Ovary (tissue), 9 donors: ENCODE data around the gene LRP2. TPM values are rescaled to one million over a fixed set of nuclear protein-coding genes. Genes with fewer than 3 reads are reported as not detected.

Experiments
- DNase-seq, 5 donors: peaks; one replicate each; pipeline ENCODE4 v3.0.0-alpha.2; 2019 to 2020
- H3K27ac ChIP-seq, 2 donors: fragments of 200-600 bp; one replicate each; pipeline versions ENCODE4 v1.5.1 to v1.8.0; 2019 to 2022
- H3K27me3 ChIP-seq: fragments of 200-600 bp; one replicate; pipeline ENCODE4 v1.8.0; 2022
- H3K36me3 ChIP-seq: fragments of 200-600 bp; sonication (generic); one replicate; pipeline ENCODE4 v1.5.1; 2019
- H3K4me1 ChIP-seq: one replicate; pipeline ENCODE4 v1.8.1; 2013; ENCODE audit warnings: mild to moderate bottlenecking, moderate library complexity; ENCODE audit not compliant: insufficient read depth
- H3K4me3 ChIP-seq: fragments of 200-600 bp; sonication (generic); one replicate; pipeline ENCODE4 v1.5.1; 2017
- H3K9me3 ChIP-seq, 2 donors: fragments of 200-600 bp in 1 of 2; sonication (generic) in 1 of 2; one replicate each; pipeline versions ENCODE4 v1.5.1 to v1.8.1; 2013 to 2019; ENCODE audit warnings: mild to moderate bottlenecking in 1 of 2, moderate library complexity in 1 of 2
- EP300 ChIP-seq: sonication (generic); formaldehyde crosslinking; IDR thresholded peaks from one replicate; pipeline ENCODE4 v1.6.1; 2017; ENCODE audit warnings: antibody characterized with exemption
- POLR2A ChIP-seq: fragments of 450-650 bp; IDR thresholded peaks from one replicate; pipeline ENCODE4 v1.6.1; 2017; ENCODE audit warnings: antibody characterized with exemption, mild to moderate bottlenecking, moderate library complexity
- WGBS, 3 donors: extraction: QIAGEN DNeasy Blood & Tissue Kit in 1 of 3; methylation state at CpG; one replicate each; pipeline versions ENCODE4 v1.1.5 to v1.1.7; 2013 to 2017; 5-methylcytosine and 5-hydroxymethylcytosine counted together
- intact Hi-C, 4 donors: fragments of 100-400 bp; cut with DNase I; formaldehyde crosslinking; loops; one replicate each; pipeline versions ENCODE4 v1.11.0 to v1.15.1; 2022 to 2023
- polyA plus RNA-seq, 2 donors: library from polyadenylated mRNA; stranded (reverse); fragments of 200-250 nt in 1 of 2; fragments of 350-450 nt in 1 of 2; fragmentation: Illumina TruSeq in 1 of 2; extraction: RNeasy Lipid Tissue Mini Kit (QIAGEN cat#74804) in 1 of 2; gene quantifications; one replicate each; pipeline ENCODE4 v1.2.3, GENCODE V29; 2013 to 2014
- total RNA-seq, 7 donors: library from RNA; depleted of rRNA in 2 of 7; stranded (reverse); fragments of >200 nt in 2 of 7; fragmentation: NEBNext Ultra II Directional in 3 of 7; extraction: Animal tissue kit (Norgen Biotek cat#: 25700) in 3 of 7; gene quantifications; one replicate each; pipeline versions ENCODE4 v1.1.0 to v1.2.4, GENCODE V29; 2016 to 2023
- TF ChIP-seq, protein P1 (sequence below), 3 donors: fragments of 450-650 bp in 2 of 3; fragments of 200-600 bp in 1 of 3; IDR thresholded peaks; one replicate each; pipeline versions ENCODE4 v1.5.1 to v1.8.0; 2016 to 2022; ENCODE audit warnings: antibody characterized with exemption in 3 of 3, mild to moderate bottlenecking in 1 of 3
- donor health status: DM: no; HTN: no; CAD: no; lungs with moderate emphysema.
- donor health status: DM: no; HTN: no; CAD: no.
- donor health status: Bipolar disorder and iron deficiency.
- donor health status: DM: yes; HTN: yes; CAD: no.
- donor health status: DM: no; HTN: no; CAD: no.
- donor health status: DM: yes; HTN: yes; CAD: no.

The LRP2 gene
- total and polyA plus RNA-seq, 9 donors, result 0.01 to 13.4 (median 0.24) TPM

DNA sequence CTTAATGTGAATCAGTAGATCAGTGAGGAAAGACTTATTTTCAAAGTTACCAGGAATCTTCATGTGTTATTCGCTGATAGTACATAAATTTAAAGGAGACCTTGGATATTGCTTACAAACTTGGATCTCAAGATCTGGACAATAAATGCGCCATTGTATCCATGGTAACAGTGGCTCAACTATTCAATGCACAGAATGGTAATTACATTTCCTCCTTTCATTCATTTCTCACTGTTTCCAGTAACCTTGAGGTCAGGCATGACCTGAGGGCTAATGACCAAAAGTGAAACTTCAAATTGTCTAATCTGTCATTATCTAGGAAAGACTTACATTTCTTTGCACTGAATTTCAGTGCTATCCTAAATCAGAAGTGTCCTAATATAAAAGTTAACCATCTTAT lies 8.1 kb downstream of the LRP2 start:
- Histone ChIP-seq H3K27me3 (no peaks in the 10 kb centered on the region), H3K4me3 (no peak overlapping the region), H3K4me1 (no peaks in the 10 kb centered on the region), H3K27ac (no peak overlapping the region), H3K9me3 (no peaks in the 10 kb centered on the region), H3K36me3 (no peaks in the 10 kb centered on the region)
- TF ChIP-seq POLR2A, result no peak
- TF ChIP-seq EP300, result no peak
- TF ChIP-seq, protein P1, sequence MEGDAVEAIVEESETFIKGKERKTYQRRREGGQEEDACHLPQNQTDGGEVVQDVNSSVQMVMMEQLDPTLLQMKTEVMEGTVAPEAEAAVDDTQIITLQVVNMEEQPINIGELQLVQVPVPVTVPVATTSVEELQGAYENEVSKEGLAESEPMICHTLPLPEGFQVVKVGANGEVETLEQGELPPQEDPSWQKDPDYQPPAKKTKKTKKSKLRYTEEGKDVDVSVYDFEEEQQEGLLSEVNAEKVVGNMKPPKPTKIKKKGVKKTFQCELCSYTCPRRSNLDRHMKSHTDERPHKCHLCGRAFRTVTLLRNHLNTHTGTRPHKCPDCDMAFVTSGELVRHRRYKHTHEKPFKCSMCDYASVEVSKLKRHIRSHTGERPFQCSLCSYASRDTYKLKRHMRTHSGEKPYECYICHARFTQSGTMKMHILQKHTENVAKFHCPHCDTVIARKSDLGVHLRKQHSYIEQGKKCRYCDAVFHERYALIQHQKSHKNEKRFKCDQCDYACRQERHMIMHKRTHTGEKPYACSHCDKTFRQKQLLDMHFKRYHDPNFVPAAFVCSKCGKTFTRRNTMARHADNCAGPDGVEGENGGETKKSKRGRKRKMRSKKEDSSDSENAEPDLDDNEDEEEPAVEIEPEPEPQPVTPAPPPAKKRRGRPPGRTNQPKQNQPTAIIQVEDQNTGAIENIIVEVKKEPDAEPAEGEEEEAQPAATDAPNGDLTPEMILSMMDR (IDR thresholded peaks at IDR 0.05), result no peak
- 77 to 88% (median 85%) methylated on average over 2 of the region's 2 CpGs for WGBS, 3 donors
- intact Hi-C loops, result no loop called here
- DNase-seq, result no peak

DNA sequence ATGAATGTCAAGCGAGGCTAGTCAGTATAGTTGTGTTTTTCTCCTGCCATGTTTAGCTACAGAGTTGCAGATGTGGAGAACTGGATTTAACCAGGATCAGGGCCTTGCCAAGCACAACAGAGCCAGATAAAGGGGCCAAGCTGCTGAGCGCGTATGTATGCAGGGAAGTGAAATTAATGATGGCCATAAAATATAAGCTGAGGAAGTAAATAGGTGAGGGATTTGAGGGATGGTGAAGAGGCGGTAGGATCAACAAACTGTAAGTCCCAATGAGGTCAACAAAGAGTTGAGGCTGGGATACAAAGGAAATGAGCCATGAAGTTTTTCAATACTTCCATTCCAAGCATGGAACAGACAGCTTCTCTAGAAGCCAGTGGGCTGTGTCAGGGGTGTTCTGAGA lies 10.6 kb downstream of the LRP2 start:
- no peak overlapping the region for H3K4me3 ChIP-seq
- H3K27ac ChIP-seq, result no peak overlapping the region
- no peaks in the 10 kb centered on the region for H3K4me1 ChIP-seq
- H3K36me3 ChIP-seq, result no peaks in the 10 kb centered on the region
- no peak for DNase-seq
- intact Hi-C loops, result no loop called here
- TF ChIP-seq, protein P1 (IDR thresholded peaks at IDR 0.05), result no peak
- no peak for TF ChIP-seq POLR2A
- no peaks in the 10 kb centered on the region for H3K9me3 ChIP-seq
- no peaks in the 10 kb centered on the region for H3K27me3 ChIP-seq
- WGBS, 3 donors, result 82 to 85% (median 84%) methylated on average over 4 of the region's 4 CpGs

DNA sequence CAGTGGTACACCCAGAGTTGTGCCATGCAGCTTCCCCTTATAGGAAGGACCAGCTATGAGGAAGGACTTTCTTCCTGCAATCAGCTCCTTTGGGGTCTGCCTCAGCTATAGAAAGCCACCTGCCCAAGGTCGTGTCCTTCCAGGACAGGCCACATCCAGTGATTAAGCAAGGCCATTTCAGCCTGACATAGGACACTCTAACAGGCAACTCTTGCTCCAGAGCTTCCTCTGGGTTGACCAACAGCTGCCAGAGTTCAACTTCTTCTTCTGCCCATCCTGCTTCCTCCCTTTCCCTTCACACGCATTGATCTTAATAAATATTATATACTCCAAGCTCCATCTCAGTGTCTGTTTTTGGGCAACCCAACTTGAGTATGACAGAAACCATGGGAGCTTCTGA lies 12.8 kb downstream of the LRP2 start:
- Histone ChIP-seq H3K9me3 (no peaks in the 10 kb centered on the region), H3K27me3 (no peaks in the 10 kb centered on the region), H3K36me3 (no peaks in the 10 kb centered on the region), H3K4me1 (no peaks in the 10 kb centered on the region), H3K27ac (no peak overlapping the region), H3K4me3 (no peak overlapping the region)
- TF ChIP-seq, protein P1 (IDR thresholded peaks at IDR 0.05), result no peak
- TF ChIP-seq EP300 (no peak), POLR2A (no peak)
- no peak for DNase-seq
- 75 to 85% (median 81%) methylated on average over 2 of the region's 2 CpGs for WGBS, 3 donors
- intact Hi-C loops, result no loop called here

DNA sequence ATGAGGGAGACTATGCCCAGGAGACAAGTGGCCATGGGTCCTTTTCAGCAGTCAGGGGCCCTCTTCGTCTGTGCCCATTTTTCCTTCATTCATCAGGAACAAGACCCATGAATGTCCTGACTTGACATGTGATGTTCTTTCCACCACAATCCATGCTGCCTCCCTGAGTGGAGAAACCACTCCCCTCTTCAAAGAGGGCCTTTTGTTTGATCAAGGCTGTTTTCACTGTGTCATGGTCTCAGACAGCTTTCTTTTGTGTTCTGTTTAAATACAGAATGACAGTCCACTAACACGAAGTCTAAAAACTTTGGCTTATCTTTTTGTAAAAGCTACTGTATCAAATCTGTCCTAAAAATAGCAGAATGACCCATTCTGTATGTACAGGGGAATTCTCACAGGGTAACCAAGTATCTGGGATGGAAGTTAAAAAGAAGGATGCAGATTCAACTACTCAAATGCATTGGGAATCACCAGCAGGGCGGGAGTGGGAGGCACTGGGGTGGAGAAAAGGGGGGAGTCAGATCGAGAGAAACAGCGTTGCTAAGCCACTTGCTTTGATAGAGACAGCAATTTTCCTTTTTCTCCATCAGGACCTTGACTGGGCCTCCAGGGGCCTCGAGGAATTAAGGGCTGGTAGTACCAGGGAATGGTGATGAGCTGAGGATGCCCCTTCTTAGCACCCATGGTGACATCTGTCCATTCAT lies 13.9 kb downstream of the LRP2 start:
- intact Hi-C loops, result no loop called here
- WGBS, 3 donors, result 64 to 73% (median 67%) methylated on average over 6 of the region's 6 CpGs

More for the DNA sequence above, 13.9 kb downstream of the LRP2 start:
- Histone ChIP-seq H3K27ac (no peak overlapping the region), H3K4me3 (no peak overlapping the region), H3K4me1 (no peaks in the 10 kb centered on the region), H3K36me3 (no peaks in the 10 kb centered on the region), H3K9me3 (no peaks in the 10 kb centered on the region), H3K27me3 (no peaks in the 10 kb centered on the region)
- no peak for DNase-seq
- TF ChIP-seq POLR2A (no peak), EP300 (no peak)
- TF ChIP-seq, protein P1 (IDR thresholded peaks at IDR 0.05), result no peak
